GM19452 (cell line): ENCODE data around the gene AFAP1.

ENCODE experiments used
- ATAC-seq: cut with Tn5 transposase; IDR thresholded peaks from one replicate; pipeline ENCODE4 v1.9.1; 2021; ENCODE audit not compliant: unreplicated experiment

AFAP1 gene

GRCh38 chr4:7732263-7732662, 207.4 kb downstream of the AFAP1 start:
- no peak for ATAC-seq

GRCh38 chr4:7731437-7731836, 208.2 kb downstream of the AFAP1 start:
- no peak for ATAC-seq

- no peak for ATAC-seq
Observed at GRCh38 chr4:7727749-7728148, 211.9 kb downstream of the AFAP1 start.

- ATAC-seq: no peak
Observed at GRCh38 chr4:7726665-7727413, 212.8 kb downstream of the AFAP1 start.

GRCh38 chr4:7725951-7726350, 213.7 kb downstream of the AFAP1 start:
- ATAC-seq: no peak

- ATAC-seq: no peak
Observed at GRCh38 chr4:7723625-7724024, 216.0 kb downstream of the AFAP1 start.

GRCh38 chr4:7722766-7723387, 216.8 kb downstream of the AFAP1 start:
- ATAC-seq: no peak

GRCh38 chr4:7721984-7722551, 217.6 kb downstream of the AFAP1 start:
- no peak for ATAC-seq

- ATAC-seq: no peak
Observed at GRCh38 chr4:7719354-7720174, 220.1 kb downstream of the AFAP1 start.

GRCh38 chr4:7717946-7718490, 221.6 kb downstream of the AFAP1 start:
- no peak for ATAC-seq

GRCh38 chr4:7717161-7717560, 222.5 kb downstream of the AFAP1 start:
- no peak for ATAC-seq

GRCh38 chr4:7716010-7716721, 223.5 kb downstream of the AFAP1 start:
- no peak for ATAC-seq

GRCh38 chr4:7715271-7716009, 224.2 kb downstream of the AFAP1 start:
- no peak for ATAC-seq

- ATAC-seq: no peak
Observed at GRCh38 chr4:7714738-7715137, 224.9 kb downstream of the AFAP1 start.

GRCh38 chr4:7714176-7714575, 225.5 kb downstream of the AFAP1 start:
- no peak for ATAC-seq

- ATAC-seq: no peak
Observed at GRCh38 chr4:7713757-7714156, 225.9 kb downstream of the AFAP1 start.

GRCh38 chr4:7712021-7712671, 227.5 kb downstream of the AFAP1 start:
- ATAC-seq: no peak

- no peak for ATAC-seq
Observed at GRCh38 chr4:7711307-7711963, 228.2 kb downstream of the AFAP1 start.
